Measurements from ENCODE around the gene SCARF1.

GRCh38 chr17:1638624-1639300, 6.8 kb downstream of the SCARF1 start:
- TF ChIP-seq ZNF565 (CRISPR knock-in tag; conservative IDR thresholded peaks at IDR 0.05; ENCODE audit: low read depth), result no peak
- TF ChIP-seq RARB (CRISPR knock-in tag; IDR thresholded peaks at IDR 0.05), result no peak
- TF ChIP-seq OSR1 (CRISPR knock-in tag; IDR thresholded peaks at IDR 0.05), result no peak
- TF ChIP-seq ARNTL (CRISPR knock-in tag; IDR thresholded peaks at IDR 0.05; ENCODE audit: borderline replicate concordance, low read depth), result no peak
- TF ChIP-seq PATZ1 (CRISPR knock-in tag; IDR thresholded peaks at IDR 0.05; ENCODE audit: borderline replicate concordance), result no peak
- no peak for TF ChIP-seq ESRRG (CRISPR knock-in tag; IDR thresholded peaks at IDR 0.05)
- no peak for TF ChIP-seq CSRNP3 (CRISPR knock-in tag; IDR thresholded peaks at IDR 0.05)
